Ishikawa (cell line): ENCODE results near the gene DUSP9.

Experiments
- CEBPB ChIP-seq: IDR thresholded peaks from 2 replicates; pipeline ENCODE4 v1.6.1; 2012
- CREB1 ChIP-seq: IDR thresholded peaks from 2 replicates; pipeline ENCODE4 v1.6.1; 2012; ENCODE audit warnings: low read depth
- EGR1 ChIP-seq: IDR thresholded peaks from 2 replicates; pipeline ENCODE4 v1.6.1; 2012
- EP300 ChIP-seq: IDR thresholded peaks from 2 replicates; pipeline ENCODE4 v1.6.1; 2012; ENCODE audit warnings: borderline replicate concordance
- FOXM1 ChIP-seq: IDR thresholded peaks from 2 replicates; pipeline ENCODE4 v1.6.1; 2012; ENCODE audit warnings: low read depth, borderline replicate concordance
- RAD21 ChIP-seq: IDR thresholded peaks from 2 replicates; pipeline ENCODE4 v1.6.1; 2012; ENCODE audit warnings: low read depth
- TAF1 ChIP-seq: IDR thresholded peaks from 2 replicates; pipeline ENCODE4 v1.6.1; 2012; ENCODE audit warnings: low read depth, mild to moderate bottlenecking
- TCF12 ChIP-seq: IDR thresholded peaks from 2 replicates; pipeline ENCODE4 v1.6.1; 2012; ENCODE audit warnings: low read depth
- USF1 ChIP-seq: IDR thresholded peaks from 2 replicates; pipeline ENCODE4 v1.6.1; 2012
- TF ChIP-seq, protein P1 (sequence below): IDR thresholded peaks from 2 replicates; pipeline ENCODE4 v1.6.1; 2012

GRCh38 chrX:153635388-153635787 is 11.6 kb upstream of the DUSP9 start:
- TF ChIP-seq CEBPB, result no peak
- no peak for TF ChIP-seq RAD21
- no peak for TF ChIP-seq EP300
- no peak for TF ChIP-seq USF1
- TF ChIP-seq, protein P1, sequence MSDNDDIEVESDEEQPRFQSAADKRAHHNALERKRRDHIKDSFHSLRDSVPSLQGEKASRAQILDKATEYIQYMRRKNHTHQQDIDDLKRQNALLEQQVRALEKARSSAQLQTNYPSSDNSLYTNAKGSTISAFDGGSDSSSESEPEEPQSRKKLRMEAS, result no peak
- TF ChIP-seq FOXM1, result no peak
- TF ChIP-seq TCF12, result no peak
- no peak for TF ChIP-seq EGR1
- TF ChIP-seq CREB1, result no peak
- no peak for TF ChIP-seq TAF1
